SHP77 (cell line): Measurements from ENCODE around the gene RPL39.
"Not testable (repeated sequence)": the region's sequence is repeated elsewhere in the genome, so short reads cannot be mapped to it uniquely, and the experiment has no call there.

Experiments
- DNase-seq, 2 experiments: peaks; one replicate each; lab custom pipeline; 2025; lab: John Stamatoyannopoulos, UW

Gene RPL39

GRCh38 chrX:119791437-119792231, at the start of gene RPL39:
RPL39 (minus strand) TSS chrX:119791630; CDS start chrX:119791576, 54 bp downstream.
- peak; percentile 77 to 79 for DNase-seq

GRCh38 chrX:119833905-119834304, 42.5 kb upstream of the RPL39 start:
- DNase-seq: no peak

DNA sequence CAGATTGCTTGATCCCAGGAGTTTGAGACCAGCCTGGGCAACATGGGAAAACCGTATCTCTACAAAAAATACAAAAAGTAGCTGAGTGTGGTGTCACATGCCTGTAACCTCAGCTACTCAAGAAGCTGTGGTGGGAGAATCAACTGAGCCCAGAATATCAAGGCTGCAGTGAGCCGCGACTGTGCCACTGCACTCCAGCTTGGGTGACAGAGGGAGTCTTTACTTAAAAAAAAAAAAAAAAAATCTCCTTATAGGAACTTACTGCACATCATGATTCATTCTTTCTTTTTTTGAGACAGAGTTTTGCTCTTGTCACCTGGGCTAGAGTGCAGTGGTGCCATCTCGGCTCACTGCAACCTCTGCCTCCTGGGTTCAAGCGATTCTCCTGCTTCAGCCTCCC, 37.0 kb upstream of the RPL39 start:
- no peak for DNase-seq

DNA sequence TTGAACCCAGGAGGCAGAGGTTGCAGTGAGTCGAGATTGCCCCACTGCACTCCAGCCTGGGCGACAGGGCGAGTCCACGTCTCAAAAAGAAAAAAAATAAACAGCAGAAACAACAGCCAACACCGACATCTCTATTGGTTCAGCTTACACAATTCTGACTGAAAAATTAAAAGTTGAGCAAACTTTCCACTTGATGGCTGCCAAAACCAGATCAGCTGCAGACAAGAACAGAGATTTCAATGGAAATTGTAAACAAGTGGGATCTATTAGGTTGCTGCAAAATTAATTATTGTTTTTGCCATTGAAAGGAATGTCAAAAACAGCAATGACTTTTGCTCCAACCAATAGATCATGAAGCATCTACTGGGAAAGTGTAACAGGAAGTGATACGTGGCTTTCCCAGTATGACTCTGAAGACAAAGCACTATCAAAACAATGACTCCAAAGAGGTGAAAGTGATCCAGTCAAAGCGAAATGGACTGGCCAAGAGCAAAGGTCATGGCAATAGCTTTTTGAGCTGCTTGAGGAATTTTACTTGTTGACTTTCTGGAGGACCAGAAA, 35.0 kb upstream of the RPL39 start:
- DNase-seq: no peak

DNA sequence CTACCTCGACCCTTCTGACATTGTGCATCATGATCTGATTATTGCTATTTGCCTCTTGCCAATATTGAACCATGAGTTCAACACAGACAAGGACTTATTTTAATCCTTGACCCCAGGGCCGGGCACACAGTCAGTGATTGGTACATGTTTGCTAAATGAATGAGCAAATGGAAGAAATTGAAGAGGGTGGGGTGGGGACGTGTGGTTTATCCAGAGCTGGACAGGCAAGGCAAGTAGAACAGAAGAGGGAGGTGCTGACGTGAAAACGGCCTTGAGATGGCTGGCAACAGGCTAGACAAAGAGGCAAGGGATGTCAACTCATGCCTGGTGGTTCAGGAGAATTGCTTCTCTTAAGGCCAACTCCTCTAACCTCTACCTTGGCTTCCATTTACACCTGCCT, 32.8 kb upstream of the RPL39 start:
- not testable (repeated sequence) for DNase-seq

- DNase-seq: not testable (repeated sequence)
Measured at GRCh38 chrX:119821703-119822102, 30.3 kb upstream of the RPL39 start.

DNA sequence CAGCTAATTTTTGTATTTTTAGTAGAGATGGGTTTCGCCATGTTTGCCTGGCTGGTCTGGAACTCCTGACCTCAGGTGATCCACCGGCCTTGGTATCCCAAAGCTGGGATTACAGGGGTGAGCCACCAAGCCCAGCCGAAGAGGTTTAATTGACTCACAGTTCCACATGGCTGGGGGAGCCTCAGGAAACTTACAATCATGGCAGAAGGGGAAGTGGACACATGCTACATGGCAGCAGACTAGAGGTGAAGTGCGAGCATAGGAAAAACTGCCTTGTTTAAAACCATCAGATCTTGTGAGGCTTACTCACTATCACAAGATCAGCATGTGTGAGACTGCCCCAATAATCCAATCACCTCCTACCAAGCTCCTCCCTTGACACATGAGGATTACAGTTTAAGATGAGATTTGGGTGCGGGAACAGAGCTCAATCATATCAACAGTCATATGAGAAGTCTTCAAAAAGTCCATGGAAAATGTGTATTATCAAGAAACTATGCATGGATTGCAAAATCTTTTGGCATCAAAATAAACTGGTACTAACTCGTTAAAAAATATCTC, 25.8 kb upstream of the RPL39 start:
- no peak for DNase-seq

DNA sequence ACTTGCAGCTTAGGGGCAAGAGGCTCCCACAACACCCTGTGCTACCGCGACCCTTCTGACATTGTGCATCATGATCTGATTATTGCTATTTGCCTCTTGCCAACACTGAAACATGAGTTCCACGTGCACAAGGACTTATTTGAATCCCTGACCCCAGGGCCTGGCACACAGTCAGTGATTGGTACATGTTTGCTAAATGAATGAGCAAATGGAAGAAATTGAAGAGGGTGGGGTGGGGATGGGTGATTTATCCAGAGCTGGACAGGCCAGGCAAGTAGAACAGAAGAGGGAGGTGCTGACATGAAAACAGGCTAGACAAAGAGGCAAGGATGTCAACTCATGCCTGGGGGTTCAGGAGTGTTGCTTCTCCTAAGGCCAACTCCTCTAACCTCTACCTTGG, 24.9 kb upstream of the RPL39 start:
- DNase-seq: no peak

- DNase-seq: no peak
Measured at GRCh38 chrX:119809185-119809666, 17.8 kb upstream of the RPL39 start.

- DNase-seq: not testable (repeated sequence)
Measured at GRCh38 chrX:119808461-119808860, 17.0 kb upstream of the RPL39 start.

GRCh38 chrX:119802546-119802945, 11.1 kb upstream of the RPL39 start:
- no peak for DNase-seq

- DNase-seq: no peak
Measured at GRCh38 chrX:119801253-119802221, 10.1 kb upstream of the RPL39 start.

DNA sequence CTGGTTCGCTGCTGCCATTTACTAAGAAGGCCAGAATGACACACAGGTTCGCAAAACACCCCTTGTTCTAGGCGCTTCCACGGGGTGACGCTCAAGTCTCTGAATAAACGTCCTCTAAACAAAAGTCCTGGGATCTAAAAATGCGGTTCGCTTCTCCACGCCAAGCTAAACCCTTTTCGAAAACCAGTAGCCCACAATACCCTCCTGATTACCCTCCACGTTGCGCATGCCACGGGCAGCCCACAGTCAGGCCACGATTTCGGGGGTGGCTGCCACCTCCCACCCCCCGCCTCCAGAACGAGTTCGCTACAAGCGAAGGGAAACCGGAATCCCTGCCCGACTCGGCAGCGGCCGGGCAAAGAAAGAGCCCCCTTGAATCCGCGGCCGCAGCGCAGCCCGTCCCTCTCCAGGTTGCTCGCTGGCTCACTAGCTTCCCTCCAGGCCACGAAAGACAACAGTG, 423 bp downstream of the RPL39 start:
- DNase-seq: peak in 1 of 2 experiments; percentile 35

GRCh38 chrX:119784747-119785446, 6.5 kb downstream of the RPL39 start:
- peak in 1 of 2 experiments; percentile 22 for DNase-seq

- DNase-seq: no peak
Measured at GRCh38 chrX:119783026-119783425, 8.4 kb downstream of the RPL39 start.

GRCh38 chrX:119778829-119779228, 12.6 kb downstream of the RPL39 start:
- DNase-seq: no peak

- no peak for DNase-seq
Measured at GRCh38 chrX:119775517-119776238, 15.8 kb downstream of the RPL39 start.

DNA sequence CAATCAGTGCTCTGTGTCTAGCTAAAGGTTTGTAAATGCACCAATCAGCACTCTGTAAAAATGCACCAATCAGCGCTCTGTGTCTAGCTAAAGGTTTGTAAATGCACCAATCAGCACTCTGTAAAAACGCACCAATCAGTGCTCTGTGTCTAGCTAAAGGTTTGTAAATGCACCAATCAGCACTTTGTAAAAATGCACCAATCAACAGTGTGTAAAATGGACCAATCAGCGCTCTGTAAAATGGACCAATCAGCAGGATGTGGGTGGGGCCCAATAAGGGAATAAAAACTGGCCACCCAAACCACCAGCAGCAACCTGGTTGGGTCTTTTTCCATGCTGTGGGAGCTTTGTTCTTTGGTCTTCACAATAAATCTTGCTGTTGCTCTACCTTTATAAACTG, 22.0 kb downstream of the RPL39 start:
- not testable (repeated sequence) for DNase-seq

GRCh38 chrX:119768436-119768835, 23.0 kb downstream of the RPL39 start:
- DNase-seq: not testable (repeated sequence)

- no peak for DNase-seq
Measured at GRCh38 chrX:119763836-119764387, 27.5 kb downstream of the RPL39 start.
